ENCODE data around the gene SFT2D1. TPM values are rescaled to one million over a fixed set of nuclear protein-coding genes. Genes with fewer than 3 reads are reported as not detected.
A peak's percentile ranks its signal among the peaks of the same experiment; 100 is the strongest.

The SFT2D1 gene
- total RNA-seq, 1 donor from 2014 or later = 23.5 TPM

GRCh38 chr6:166312832-166313231 lies 29.5 kb downstream of the SFT2D1 start:
- Mint-ChIP-seq H3K4me1 (ENCODE audit: low read depth, unreplicated experiment) (no peaks in the 10 kb centered on the region), H3K27ac (ENCODE audit: unreplicated experiment) (no peak overlapping the region), H3K36me3 (ENCODE audit: unreplicated experiment) (no peaks in the 10 kb centered on the region), H3K9me3 (ENCODE audit: unreplicated experiment) (no peaks in the 10 kb centered on the region), H3K4me3 (ENCODE audit: unreplicated experiment) (no peak overlapping the region), H3K27me3 (ENCODE audit: unreplicated experiment) (peaks cover 7% of the 10 kb centered on the region)
- DNase-seq = no peak
- no peak for TF ChIP-seq CTCF (IDR thresholded peaks at IDR 0.05; ENCODE audit: partially characterized antibody, unreplicated experiment)

- no peak for DNase-seq
- Mint-ChIP-seq H3K4me3 (ENCODE audit: unreplicated experiment) (no peak overlapping the region), H3K36me3 (ENCODE audit: unreplicated experiment) (no peaks in the 10 kb centered on the region), H3K4me1 (ENCODE audit: low read depth, unreplicated experiment) (peaks cover 4% of the 10 kb centered on the region), H3K27ac (ENCODE audit: unreplicated experiment) (no peak overlapping the region), H3K27me3 (ENCODE audit: unreplicated experiment) (peaks cover 10% of the 10 kb centered on the region), H3K9me3 (ENCODE audit: unreplicated experiment) (peaks cover 3% of the 10 kb centered on the region)
- TF ChIP-seq CTCF (IDR thresholded peaks at IDR 0.05; ENCODE audit: partially characterized antibody, unreplicated experiment) = no peak
Observed at GRCh38 chr6:166310634-166311033, 31.7 kb downstream of the SFT2D1 start.

GRCh38 chr6:166309977-166310376 lies 32.4 kb downstream of the SFT2D1 start:
- H3K4me1 Mint-ChIP-seq (ENCODE audit: low read depth, unreplicated experiment) = peaks cover 7% of the 10 kb centered on the region
- TF ChIP-seq CTCF (IDR thresholded peaks at IDR 0.05; ENCODE audit: partially characterized antibody, unreplicated experiment) = no peak
- no peak overlapping the region for H3K27ac Mint-ChIP-seq (ENCODE audit: unreplicated experiment)
- no peak for DNase-seq
- H3K4me3 Mint-ChIP-seq (ENCODE audit: unreplicated experiment) = no peak overlapping the region
- peaks cover 10% of the 10 kb centered on the region for H3K27me3 Mint-ChIP-seq (ENCODE audit: unreplicated experiment)
- no peaks in the 10 kb centered on the region for H3K36me3 Mint-ChIP-seq (ENCODE audit: unreplicated experiment)
- H3K9me3 Mint-ChIP-seq (ENCODE audit: unreplicated experiment) = peaks cover 3% of the 10 kb centered on the region

GRCh38 chr6:166308769-166309589 lies 33.4 kb downstream of the SFT2D1 start:
- H3K27ac Mint-ChIP-seq (ENCODE audit: unreplicated experiment) = no peak overlapping the region
- H3K4me1 Mint-ChIP-seq (ENCODE audit: low read depth, unreplicated experiment) = peaks cover 7% of the 10 kb centered on the region
- DNase-seq = no peak
- no peak for TF ChIP-seq CTCF (IDR thresholded peaks at IDR 0.05; ENCODE audit: partially characterized antibody, unreplicated experiment)
- H3K9me3 Mint-ChIP-seq (ENCODE audit: unreplicated experiment) = peaks cover 3% of the 10 kb centered on the region
- H3K4me3 Mint-ChIP-seq (ENCODE audit: unreplicated experiment) = peak overlapping the region; percentile 15
- no peaks in the 10 kb centered on the region for H3K36me3 Mint-ChIP-seq (ENCODE audit: unreplicated experiment)
- peaks cover 10% of the 10 kb centered on the region for H3K27me3 Mint-ChIP-seq (ENCODE audit: unreplicated experiment)

- Mint-ChIP-seq H3K4me1 (ENCODE audit: low read depth, unreplicated experiment) (peaks cover 7% of the 10 kb centered on the region), H3K36me3 (ENCODE audit: unreplicated experiment) (no peaks in the 10 kb centered on the region), H3K27ac (ENCODE audit: unreplicated experiment) (no peak within 1 kb of the TSS), H3K27me3 (ENCODE audit: unreplicated experiment) (peaks cover 11% of the 10 kb centered on the region), H3K9me3 (ENCODE audit: unreplicated experiment) (peaks cover 3% of the 10 kb centered on the region), H3K4me3 (ENCODE audit: unreplicated experiment) (peak within 1 kb of the TSS; percentile 15)
- TF ChIP-seq CTCF (IDR thresholded peaks at IDR 0.05; ENCODE audit: partially characterized antibody, unreplicated experiment) = no peak
- DNase-seq = peak; percentile 57
Observed at GRCh38 chr6:166308033-166308768, 34.1 kb downstream of the SFT2D1 start, which contains the start of gene PRR18. Gene PRR18, minus strand, starts transcription at chr6:166308392. Its CDS starts 250 bp downstream, at chr6:166308142.
